Endometrial microvascular endothelial cells (primary cell): ENCODE measurements around the gene IFT52. TPM values are rescaled to one million over a fixed set of nuclear protein-coding genes. Genes with fewer than 3 reads are reported as not detected.
"Not testable (repeated sequence)": the region's sequence is repeated elsewhere in the genome, so short reads cannot be mapped to it uniquely, and the experiment has no call there.

Experiments used
- in situ Hi-C: cut with HindIII; loops from 2 replicates; pipeline ENCODE4 v1.10.0; 2017; ENCODE audit warnings: low sequenced_read_pairs, low pct_unique_long_range_greater_than_20kb; ENCODE audit errors: inconsistent ontology term
- total RNA-seq: library from RNA; depleted of rRNA; stranded (reverse); fragments of >200 nt; gene quantifications from one replicate; pipeline ENCODE4 v1.2.3, GENCODE V29; 2015; ENCODE audit errors: inconsistent ontology term

IFT52 gene
- total RNA-seq, 1 donor from 2014 or later = 19.5 TPM

- in situ Hi-C loops = no loop called here
These were observed 15.0 kb downstream of the IFT52 start for GRCh38 chr20:43605715-43606114.

GRCh38 chr20:43607278-43607677 is 16.5 kb downstream of the IFT52 start:
- in situ Hi-C loops = not testable (repeated sequence)

- in situ Hi-C loops = no loop called here
These were observed 40.9 kb downstream of the IFT52 start for GRCh38 chr20:43631598-43631997.

DNA sequence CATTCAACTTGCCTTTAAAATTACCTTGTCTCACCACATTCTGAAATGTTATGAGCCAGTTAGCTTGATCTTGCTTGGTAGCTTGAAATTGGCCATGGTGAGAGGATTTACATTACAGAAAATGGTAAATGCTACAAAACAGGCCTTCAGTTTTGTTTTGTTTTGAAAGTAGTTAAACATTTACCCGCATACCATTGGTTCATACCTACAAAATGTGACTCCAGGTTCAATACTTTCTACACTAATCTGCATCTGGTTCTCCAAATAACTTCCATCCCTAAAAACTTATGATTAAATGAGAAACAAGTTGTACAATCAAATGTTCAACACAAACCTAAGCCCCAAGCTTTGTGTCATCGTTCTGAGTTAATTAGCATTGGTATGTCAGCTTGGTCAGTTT is 45.7 kb downstream of the IFT52 start:
- in situ Hi-C loops = no loop called here

- in situ Hi-C loops = no loop called here
These were observed 51.8 kb downstream of the IFT52 start for GRCh38 chr20:43642548-43642947.

GRCh38 chr20:43650997-43651525 is 60.3 kb downstream of the IFT52 start:
- in situ Hi-C loops = no loop called here

DNA sequence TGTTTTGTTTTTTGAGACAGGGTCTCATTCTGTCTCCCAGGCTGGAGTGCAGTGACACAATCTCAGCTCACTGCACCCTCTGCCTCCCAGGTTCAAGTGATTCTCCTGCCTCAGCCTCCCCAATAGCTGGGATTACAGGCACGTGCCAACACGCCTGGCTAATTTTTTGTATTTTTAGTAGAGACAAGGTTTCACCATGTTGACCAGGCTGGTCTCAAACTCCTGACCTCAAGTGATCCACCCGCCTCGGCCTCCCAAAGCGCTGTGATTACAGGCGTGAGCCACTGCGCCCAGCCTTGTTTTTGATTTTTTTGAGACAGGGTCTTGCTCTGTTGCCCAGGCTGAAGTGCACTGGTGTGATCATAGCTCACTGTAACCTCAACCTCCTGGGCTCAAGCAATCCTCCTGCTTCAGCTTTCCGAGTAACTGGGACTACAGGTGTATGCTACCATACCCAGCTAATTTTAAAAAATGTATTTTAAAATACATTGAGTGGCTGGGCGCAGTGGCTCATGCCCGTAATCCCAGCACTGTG is 61.0 kb downstream of the IFT52 start:
- in situ Hi-C loops = not testable (repeated sequence)

- in situ Hi-C loops = no loop called here
These were observed 63.2 kb downstream of the IFT52 start for GRCh38 chr20:43653966-43654365.

DNA sequence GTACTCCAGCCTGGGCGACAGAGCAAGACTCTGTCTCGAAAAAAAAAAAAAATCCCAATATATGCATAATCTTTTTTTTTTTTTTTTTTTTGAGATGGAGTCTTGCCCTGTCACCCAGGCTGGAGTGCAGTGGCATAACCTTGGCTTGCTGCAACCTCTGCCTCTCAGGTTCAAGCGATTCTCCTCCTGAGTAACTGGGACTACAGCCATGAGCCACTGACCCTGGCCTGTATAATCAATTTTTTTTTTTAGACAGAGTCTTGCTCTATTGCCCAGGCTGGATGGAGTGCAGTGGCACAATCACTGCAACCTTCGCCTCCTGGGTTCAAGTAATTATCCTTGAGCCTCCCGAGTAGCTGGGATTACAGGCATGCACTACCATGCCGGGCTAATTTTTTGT is 64.4 kb downstream of the IFT52 start:
- in situ Hi-C loops = not testable (repeated sequence)

DNA sequence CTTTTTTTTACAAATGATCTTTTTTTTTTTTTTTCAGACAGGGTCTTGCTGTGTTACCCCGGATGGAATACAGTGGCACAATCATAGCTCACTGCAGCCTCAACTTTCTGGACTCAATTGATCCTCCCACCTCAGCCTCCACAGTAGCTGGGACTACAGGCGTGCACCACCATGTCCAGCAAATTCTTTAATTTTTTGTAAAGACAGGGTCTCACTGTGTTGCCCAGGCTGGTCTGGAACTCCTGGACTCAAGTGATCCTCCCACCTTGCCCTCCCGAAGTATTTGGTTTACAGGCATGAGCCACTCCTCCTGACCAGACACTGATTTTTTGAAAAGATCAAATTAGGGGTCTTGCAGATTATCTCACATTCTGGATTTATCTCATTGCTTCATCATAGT is 65.2 kb downstream of the IFT52 start:
- in situ Hi-C loops = no loop called here

DNA sequence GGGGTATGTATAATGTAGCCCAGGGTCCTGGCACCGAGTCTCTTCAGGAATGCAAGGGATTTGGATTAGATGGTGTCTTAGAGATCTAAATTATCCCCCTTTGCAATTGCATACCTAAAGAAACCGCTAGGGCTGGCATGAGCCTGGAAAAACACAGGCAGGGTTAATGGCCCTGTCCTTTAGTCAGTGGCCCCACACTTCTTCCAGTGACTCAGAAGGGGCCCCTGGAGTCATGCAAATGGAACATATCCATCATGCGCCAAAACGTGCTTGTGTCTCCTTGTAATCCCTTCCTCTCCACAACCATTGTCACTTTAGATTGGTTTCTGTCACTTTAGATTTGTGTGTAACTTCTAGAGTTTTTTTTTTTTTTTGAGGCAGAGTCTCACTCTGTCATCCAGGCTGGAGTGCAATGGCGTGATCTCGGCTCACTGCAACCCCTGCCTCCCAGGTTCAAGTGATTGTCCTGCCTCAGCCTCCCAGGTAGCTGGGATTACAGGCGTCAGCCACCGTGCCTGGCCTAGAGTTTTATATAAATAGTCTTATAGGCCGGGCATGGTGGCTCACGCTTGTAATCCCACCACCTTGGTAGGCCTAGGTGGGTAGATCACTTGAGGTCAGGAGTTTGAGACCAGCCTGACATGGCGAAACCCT is 67.5 kb downstream of the IFT52 start:
- in situ Hi-C loops = no loop called here

DNA sequence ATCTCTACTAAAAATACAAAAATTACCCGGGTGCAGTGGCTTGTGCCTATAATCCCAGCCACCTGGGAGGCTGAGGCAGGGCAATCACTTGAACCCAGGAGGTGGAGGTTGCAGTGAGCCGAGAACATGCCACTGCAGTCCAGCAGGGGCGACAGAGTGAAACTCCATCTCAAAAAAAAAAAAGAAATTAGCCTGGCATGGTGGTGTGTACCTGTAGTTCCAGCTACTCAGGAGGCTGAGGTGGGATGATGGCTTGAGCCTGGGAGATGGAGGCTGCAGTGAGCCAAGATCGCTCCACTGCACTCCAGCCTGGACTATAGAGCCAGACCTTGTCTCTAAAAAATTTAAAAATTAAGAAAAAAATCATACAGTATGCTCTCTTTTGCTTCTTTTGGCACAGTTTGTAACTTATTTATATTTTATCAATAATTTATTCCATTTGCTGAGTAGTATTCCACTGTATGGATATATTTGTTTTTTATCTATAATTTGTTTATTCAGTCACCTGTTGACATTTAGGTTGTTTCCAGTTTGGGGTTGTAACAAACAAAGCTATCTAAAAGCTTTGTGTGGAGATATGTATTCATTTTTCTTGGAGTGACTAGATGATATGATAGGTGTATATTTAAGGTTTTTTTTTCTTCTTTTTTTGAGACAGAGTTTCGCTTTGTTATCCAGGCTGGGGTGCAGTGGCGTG is 68.1 kb downstream of the IFT52 start:
- in situ Hi-C loops = no loop called here

GRCh38 chr20:43662943-43663655 is 72.4 kb downstream of the IFT52 start:
- in situ Hi-C loops = no loop called here

DNA sequence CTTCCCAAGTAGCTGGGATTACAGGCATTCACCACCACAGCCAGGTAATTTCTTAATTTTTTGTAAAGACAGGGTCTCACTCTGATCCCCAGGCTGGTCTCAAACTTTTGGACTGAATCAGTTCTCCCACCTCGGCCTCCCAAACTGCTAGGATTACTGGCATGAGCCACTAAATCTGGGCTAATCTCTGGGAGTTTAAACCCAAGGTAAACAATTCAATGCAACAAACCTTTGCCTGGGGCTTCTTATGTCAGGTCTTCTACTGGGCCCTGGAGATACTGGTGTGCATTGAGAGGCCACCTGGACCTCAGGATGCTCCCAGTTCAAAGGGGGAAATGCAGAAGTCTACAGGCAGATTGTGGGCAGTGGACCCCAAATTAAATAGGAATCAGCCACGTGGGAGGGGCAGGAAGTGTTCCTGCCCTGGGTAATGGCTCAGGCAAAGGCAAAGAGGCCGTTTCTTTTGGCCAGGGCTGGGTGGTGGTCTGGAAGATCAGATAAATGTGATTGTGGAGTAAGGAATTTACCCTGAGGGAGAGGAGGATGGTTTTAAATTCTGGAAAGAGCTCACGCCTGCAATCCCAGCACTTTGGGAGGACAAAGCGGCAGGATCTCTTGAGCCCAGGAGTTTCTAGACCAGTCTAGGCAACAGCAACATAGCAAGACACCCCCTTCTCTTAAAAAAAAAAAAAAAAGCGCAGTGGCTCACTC is 74.9 kb downstream of the IFT52 start:
- in situ Hi-C loops = no loop called here

DNA sequence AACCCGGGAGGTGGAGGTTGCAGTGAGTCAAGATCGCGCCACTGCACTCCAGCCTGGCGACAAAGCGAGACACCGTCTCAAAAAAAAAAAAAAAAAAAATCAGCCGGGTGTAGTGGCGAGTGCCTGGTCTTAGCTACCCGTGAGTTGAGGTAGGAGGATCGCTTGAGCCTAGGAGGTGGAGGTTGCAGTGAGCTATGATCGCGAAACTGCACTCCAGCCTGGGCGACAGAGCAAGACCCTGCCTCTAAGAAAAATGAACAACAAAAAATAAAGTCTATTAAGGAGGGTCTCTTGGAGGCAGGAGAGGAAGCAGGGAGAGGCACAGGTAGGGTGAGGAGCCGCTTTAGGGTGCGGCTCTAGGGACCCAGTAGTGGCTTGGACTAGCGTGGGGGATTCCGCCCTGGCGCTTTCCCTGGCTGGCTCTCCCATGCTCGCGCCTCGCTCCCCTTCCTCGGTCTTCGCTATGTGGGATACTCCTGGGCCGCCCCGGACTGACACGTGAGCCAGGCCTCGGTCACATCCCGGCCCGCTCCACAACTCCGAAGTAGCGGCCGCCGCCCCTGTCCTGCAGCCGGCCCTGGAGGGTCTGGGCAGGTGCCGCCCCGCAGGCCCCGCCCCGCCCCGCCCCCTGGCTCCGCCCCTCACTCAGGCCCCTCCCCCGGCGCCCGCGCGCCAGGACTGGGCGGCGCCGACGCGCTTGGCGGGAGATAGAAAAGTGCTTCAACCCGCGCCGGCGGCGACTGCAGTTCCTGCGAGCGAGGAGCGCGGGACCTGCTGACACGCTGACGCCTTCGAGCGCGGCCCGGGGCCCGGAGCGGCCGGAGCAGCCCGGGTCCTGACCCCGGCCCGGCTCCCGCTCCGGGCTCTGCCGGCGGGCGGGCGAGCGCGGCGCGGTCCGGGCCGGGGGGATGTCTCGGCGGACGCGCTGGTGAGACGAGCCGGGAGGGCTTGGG is 75.9 kb downstream of the IFT52 start, which contains the start of gene MYBL2:
TSS of gene MYBL2 (plus strand) at position 739 of the 953 bp plus-strand sequence. CDS start at position 909, 170 bp downstream.
- in situ Hi-C loops = no loop called here

DNA sequence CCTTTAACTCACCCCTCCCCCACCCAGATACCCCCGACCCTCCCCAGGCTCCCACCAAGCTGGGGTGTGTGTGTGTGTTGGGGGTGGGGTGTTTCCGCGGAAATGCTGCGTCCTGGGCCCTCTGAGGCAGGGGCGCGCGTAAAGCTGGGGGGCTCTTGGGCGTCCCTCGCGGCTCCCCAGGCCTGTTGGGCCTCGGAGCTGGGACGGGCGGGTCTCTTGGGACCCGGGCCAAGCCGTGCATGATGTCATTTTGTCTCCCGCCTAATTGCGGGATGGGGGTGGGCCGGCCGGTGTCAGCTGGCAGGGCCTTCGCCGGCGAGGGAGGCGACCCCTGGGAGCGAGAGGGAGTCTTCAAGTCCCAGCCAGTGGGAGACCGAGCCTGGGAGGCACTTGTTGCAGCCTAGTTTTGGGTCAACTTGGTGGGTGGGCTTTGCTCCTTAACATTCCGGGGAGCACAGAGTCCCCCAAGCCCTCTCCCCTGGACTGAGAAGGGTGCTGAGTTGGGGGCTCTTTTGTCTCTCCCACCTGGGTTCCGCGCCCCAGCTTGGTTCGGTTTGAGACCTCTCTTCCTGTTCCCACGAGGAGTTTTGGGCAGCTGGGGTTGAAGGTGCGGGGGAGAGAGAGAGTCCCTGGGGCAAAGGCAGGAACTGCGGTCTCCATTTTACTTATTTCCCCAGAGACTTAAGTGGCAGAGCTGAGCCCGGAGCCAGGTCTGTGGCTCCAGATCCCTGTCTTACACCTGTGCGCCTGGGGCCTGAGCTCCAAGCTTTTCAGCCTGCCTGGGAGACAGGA is 76.8 kb downstream of the IFT52 start:
- in situ Hi-C loops = no loop called here

- in situ Hi-C loops = no loop called here
These were observed 78.6 kb downstream of the IFT52 start for GRCh38 chr20:43669332-43669731.
